ENCODE results near the gene KCNQ1.

DNA sequence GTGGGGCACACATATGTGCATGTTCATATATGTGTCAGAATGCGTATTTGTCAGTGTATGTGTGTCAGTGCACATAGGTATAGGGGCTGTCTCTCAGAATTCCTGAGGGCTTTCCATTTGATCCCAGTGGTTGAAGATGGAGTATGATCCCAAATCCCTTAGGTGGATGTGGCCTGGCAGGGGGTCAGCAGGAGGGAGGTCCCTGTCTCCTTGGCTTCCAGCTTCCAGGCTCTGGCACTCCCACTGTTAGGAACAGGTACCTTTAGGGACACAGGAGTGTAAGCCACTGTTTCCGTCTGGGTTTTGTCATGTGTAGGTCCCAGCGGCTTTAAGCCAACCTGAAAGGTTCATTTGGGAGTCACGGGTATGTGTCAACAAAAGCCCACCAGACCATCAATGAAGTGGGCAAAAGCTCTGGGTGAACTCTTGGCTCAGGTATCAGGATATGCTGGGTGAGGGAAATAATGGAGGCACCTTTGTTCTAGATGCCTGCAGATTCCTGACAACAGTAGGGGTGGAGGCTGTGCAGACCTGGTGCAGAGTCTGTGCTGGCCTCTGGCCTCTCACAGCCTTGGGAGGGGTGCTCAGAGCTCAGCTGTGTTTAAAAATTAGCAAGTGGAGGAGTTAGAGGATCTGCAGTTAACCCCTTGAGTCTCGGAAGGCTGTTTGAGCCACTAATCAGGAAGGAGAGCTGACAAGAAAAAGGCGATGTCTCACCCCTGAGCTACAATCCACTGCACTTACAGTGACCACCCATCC lies 246.0 kb downstream of the KCNQ1 start:
- TF ChIP-seq, protein P1, sequence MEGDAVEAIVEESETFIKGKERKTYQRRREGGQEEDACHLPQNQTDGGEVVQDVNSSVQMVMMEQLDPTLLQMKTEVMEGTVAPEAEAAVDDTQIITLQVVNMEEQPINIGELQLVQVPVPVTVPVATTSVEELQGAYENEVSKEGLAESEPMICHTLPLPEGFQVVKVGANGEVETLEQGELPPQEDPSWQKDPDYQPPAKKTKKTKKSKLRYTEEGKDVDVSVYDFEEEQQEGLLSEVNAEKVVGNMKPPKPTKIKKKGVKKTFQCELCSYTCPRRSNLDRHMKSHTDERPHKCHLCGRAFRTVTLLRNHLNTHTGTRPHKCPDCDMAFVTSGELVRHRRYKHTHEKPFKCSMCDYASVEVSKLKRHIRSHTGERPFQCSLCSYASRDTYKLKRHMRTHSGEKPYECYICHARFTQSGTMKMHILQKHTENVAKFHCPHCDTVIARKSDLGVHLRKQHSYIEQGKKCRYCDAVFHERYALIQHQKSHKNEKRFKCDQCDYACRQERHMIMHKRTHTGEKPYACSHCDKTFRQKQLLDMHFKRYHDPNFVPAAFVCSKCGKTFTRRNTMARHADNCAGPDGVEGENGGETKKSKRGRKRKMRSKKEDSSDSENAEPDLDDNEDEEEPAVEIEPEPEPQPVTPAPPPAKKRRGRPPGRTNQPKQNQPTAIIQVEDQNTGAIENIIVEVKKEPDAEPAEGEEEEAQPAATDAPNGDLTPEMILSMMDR (IDR thresholded peaks at IDR 0.05; ENCODE audit: poor library complexity, severe bottlenecking), result no peak
- TF ChIP-seq POLR2AphosphoS5 (IDR thresholded peaks at IDR 0.05), result no peak
- no peak for TF ChIP-seq EZH2 (IDR thresholded peaks at IDR 0.05; ENCODE audit: borderline replicate concordance, insufficient read depth, low read length, poor library complexity, severe bottlenecking)
- TF ChIP-seq MXI1 (conservative IDR thresholded peaks at IDR 0.05; ENCODE audit: poor library complexity, severe bottlenecking), result no peak
- TF ChIP-seq RAD21 (conservative IDR thresholded peaks at IDR 0.05), result no peak
- TF ChIP-seq TAF1 (IDR thresholded peaks at IDR 0.05; ENCODE audit: low read depth), result no peak

Data from neural cell (in vitro differentiated cells).